Natural killer cell (primary cell): ENCODE measurements around the gene WFS1. TPM values are rescaled to one million over a fixed set of nuclear protein-coding genes. Genes with fewer than 3 reads are reported as not detected.

Source experiments
- ATAC-seq, 3 donors: fragments of 150-1000 bp in 2 of 3; fragments of 200-7000 bp in 1 of 3; cut with Tn5 transposase; 1 replicate in 1 of 3; 2 replicates in 2 of 3; pipeline ENCODE4 v1.10.0; 2021; ENCODE audit warnings: mild to moderate bottlenecking in 2 of 3, moderate library complexity in 2 of 3
- DNase-seq, 2 donors: peaks; one replicate each; pipeline versions ENCODE4 v3.0.0 to v3.0.0-alpha.2; 2013 to 2021; ENCODE audit warnings: mixed read lengths in 1 of 2
- H3K27ac ChIP-seq: one replicate; pipeline ENCODE4 v1.5.1; 2013; ENCODE audit warnings: mild to moderate bottlenecking, low read length
- H3K27me3 ChIP-seq: one replicate; pipeline ENCODE4 v1.6.1; 2013; ENCODE audit warnings: low read length; ENCODE audit not compliant: control insufficient read depth, insufficient read depth
- H3K36me3 ChIP-seq: one replicate; pipeline ENCODE4 v1.6.1; 2013; ENCODE audit warnings: low read length; ENCODE audit not compliant: control insufficient read depth, insufficient read depth
- H3K4me1 ChIP-seq: one replicate; pipeline ENCODE4 v1.6.1; 2013; ENCODE audit warnings: low read length; ENCODE audit not compliant: control insufficient read depth, insufficient read depth
- H3K4me3 ChIP-seq: one replicate; pipeline ENCODE4 v1.5.1; 2013; ENCODE audit warnings: low read length
- H3K9me3 ChIP-seq: one replicate; pipeline ENCODE4 v1.6.1; 2013; ENCODE audit warnings: low read length; ENCODE audit not compliant: control insufficient read depth, insufficient read depth
- H3K27ac Mint-ChIP-seq, 2 donors: one replicate each; pipeline ENCODE4 v1.8.0; 2022; ENCODE audit warnings: mild to moderate bottlenecking in 2 of 2, mixed read lengths in 2 of 2, moderate library complexity in 1 of 2
- H3K27me3 Mint-ChIP-seq, 2 donors: one replicate each; pipeline ENCODE4 v1.8.0; 2022; ENCODE audit warnings: low read depth in 2 of 2, mixed read lengths in 2 of 2
- H3K36me3 Mint-ChIP-seq: one replicate; pipeline ENCODE4 v1.8.0; 2022; ENCODE audit warnings: mixed read lengths
- H3K4me1 Mint-ChIP-seq, 2 donors: one replicate each; pipeline ENCODE4 v1.8.0; 2022; ENCODE audit warnings: mixed read lengths in 2 of 2
- H3K4me3 Mint-ChIP-seq: one replicate; pipeline ENCODE4 v1.8.0; 2022; ENCODE audit warnings: mild to moderate bottlenecking, moderate library complexity, mixed read lengths
- H3K9me3 Mint-ChIP-seq, 2 donors: one replicate each; pipeline ENCODE4 v1.8.0; 2022; ENCODE audit warnings: mixed read lengths in 2 of 2
- CTCF ChIP-seq: fragments of 200-600 bp; IDR thresholded peaks from one replicate; pipeline ENCODE4 v1.8.0; 2022; ENCODE audit warnings: antibody characterized with exemption
- WGBS: methylation state at CpG from one replicate; pipeline ENCODE4 v1.1.7; 2013; ENCODE audit warnings: missing lambda C conversion rate; ENCODE audit not compliant: insufficient coverage; 5-methylcytosine and 5-hydroxymethylcytosine counted together
- intact Hi-C: fragments of 100-400 bp; cut with micrococcal nuclease; formaldehyde crosslinking; loops from one replicate; pipeline ENCODE4 v1.14.2; 2022
- total RNA-seq, 4 donors: library from RNA; stranded (reverse); fragments of 120-200 nt in 1 of 4; gene quantifications; one replicate each; pipeline versions ENCODE4 v1.2.3 to v1.2.4, GENCODE V29; 2013 to 2022

The WFS1 gene
- total RNA-seq, 3 donors from 2014 or later (not counting 1 experiment from before 2014, with no cell fraction given) = 3.0 to 5.6 (median 3.5) TPM

DNA sequence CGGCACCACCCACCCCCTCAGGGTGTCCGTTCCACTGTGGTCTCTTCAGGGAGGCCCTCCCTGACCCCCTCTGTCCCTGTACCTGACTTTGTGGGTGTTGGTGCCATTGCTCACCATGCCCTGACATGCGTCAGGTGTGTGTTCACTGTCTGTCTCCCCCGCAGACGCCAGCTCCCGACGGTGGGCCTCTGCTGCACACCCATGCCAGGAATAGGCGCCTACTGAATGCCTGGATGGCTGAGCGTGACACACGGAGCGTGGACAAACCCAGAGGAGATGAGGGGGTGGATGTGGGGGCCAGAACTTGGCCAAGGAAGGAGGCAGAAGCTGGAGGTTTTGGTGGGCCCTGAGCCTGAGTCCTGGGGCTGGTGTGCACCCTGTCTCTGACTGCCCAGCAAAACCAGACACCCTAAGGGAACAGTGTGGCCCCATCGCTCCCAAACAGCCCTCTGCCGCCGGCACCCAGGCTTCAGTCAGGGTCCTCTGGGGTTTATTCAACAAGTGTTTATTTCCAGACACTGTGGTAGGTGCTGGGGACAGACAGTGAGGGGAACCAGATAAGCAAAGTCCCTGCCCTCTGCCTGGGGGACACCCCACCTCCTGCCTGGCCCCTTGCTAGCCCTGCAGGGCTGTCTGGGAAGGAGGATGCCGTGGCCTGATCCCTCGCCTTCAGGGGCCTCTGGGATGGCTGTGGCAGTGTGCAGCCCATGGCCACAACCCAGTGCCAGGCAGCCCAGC is 76.9 kb downstream of the WFS1 start:
- WGBS = 86% methylated on average over 16 of the region's 16 CpGs
- Histone ChIP-seq H3K36me3 (no peaks in the 10 kb centered on the region), H3K4me1 (no peaks in the 10 kb centered on the region), H3K9me3 (no peaks in the 10 kb centered on the region), H3K27me3 (no peaks in the 10 kb centered on the region), H3K27ac (no peak overlapping the region), H3K4me3 (no peak overlapping the region)
- Mint-ChIP-seq H3K27ac (no peak overlapping the region), H3K27me3 (peaks cover 0 to 7% of the 10 kb centered on the region in 2 donors), H3K36me3 (no peaks in the 10 kb centered on the region), H3K4me1 (peaks cover 0 to 8% of the 10 kb centered on the region in 2 donors), H3K4me3 (no peak overlapping the region), H3K9me3 (no peaks in the 10 kb centered on the region)
- intact Hi-C loops = no loop called here
- DNase-seq = no peak
- no peak for TF ChIP-seq CTCF
- no peak for ATAC-seq

DNA sequence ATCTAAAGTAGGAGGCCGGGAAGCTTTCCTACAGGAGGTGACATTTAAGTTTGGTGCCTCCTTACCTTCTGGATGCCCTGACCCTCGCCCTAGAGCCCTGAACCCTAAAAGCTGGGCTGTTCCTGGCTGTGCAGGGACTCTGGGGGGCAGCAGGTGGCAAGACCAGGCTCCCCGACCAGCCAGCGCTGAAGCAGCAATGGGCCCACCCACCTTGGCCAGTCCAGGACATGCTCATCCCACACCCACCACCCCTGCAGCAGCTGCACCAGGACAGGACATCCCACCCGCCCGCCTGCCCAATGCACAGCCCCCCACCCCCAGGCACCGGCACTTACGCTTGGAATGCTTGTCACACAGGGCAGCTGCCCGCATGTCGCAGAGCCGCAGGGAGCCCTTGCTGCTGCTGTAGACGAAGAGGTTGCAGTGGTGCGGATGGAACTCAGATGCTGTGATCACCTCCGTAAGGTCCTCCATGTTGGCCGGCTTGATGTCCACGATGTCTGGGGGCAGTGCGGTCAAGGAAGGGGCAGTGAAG is 77.9 kb downstream of the WFS1 start:
- Mint-ChIP-seq H3K4me3 (no peak overlapping the region), H3K36me3 (no peaks in the 10 kb centered on the region), H3K4me1 (peaks cover 0 to 6% of the 10 kb centered on the region in 2 donors), H3K9me3 (no peaks in the 10 kb centered on the region), H3K27me3 (peaks cover 5 to 11% of the 10 kb centered on the region in 2 donors), H3K27ac (no peak overlapping the region)
- no peaks in the 10 kb centered on the region for H3K9me3 ChIP-seq
- intact Hi-C loops = no loop called here
- no peak overlapping the region for H3K4me3 ChIP-seq
- ATAC-seq = no peak
- TF ChIP-seq CTCF = no peak
- no peaks in the 10 kb centered on the region for H3K4me1 ChIP-seq
- H3K27me3 ChIP-seq = no peaks in the 10 kb centered on the region
- 82% methylated on average over 16 of the region's 17 CpGs for WGBS
- no peak for DNase-seq
- no peak overlapping the region for H3K27ac ChIP-seq
- H3K36me3 ChIP-seq = no peaks in the 10 kb centered on the region

DNA sequence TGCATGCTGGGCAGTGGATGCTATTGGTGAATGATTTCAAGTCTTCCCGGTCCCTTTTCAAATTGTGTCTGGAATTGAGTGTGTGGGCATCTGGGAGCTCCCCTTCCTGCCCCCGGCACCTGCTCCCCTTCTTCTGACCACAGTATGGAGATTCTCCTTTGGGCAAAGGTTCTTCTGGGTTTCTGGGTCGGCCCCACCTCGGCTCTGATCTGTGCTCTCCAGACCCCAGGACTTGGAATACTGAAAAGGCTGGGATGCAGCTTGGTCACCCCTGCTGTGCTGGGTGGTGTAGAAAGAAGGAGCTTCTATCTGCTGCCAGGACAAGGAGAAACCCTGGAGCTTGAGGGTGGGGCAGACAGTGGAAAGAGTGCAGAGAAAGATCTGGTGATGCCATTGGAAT is 78.8 kb downstream of the WFS1 start:
- Histone ChIP-seq H3K4me1 (no peaks in the 10 kb centered on the region), H3K27me3 (no peaks in the 10 kb centered on the region), H3K36me3 (no peaks in the 10 kb centered on the region), H3K4me3 (no peak overlapping the region), H3K9me3 (no peaks in the 10 kb centered on the region), H3K27ac (no peak overlapping the region)
- ATAC-seq = no peak
- no peak overlapping the region for H3K4me3 Mint-ChIP-seq
- H3K36me3 Mint-ChIP-seq = no peaks in the 10 kb centered on the region
- no peak for DNase-seq
- 71% methylated on average over 4 of the region's 4 CpGs for WGBS
- H3K27ac Mint-ChIP-seq = no peak overlapping the region
- peaks cover 0 to 6% of the 10 kb centered on the region in 2 donors for H3K4me1 Mint-ChIP-seq
- H3K27me3 Mint-ChIP-seq = peaks cover 7 to 13% of the 10 kb centered on the region in 2 donors
- intact Hi-C loops = no loop called here
- H3K9me3 Mint-ChIP-seq = no peaks in the 10 kb centered on the region
- no peak for TF ChIP-seq CTCF
